Progenitor cell of endocrine pancreas (in vitro differentiated cells): Measurements from ENCODE around the gene CAMK4. TPM values are rescaled to one million over a fixed set of nuclear protein-coding genes. Genes with fewer than 3 reads are reported as not detected.

Experiments used
- DNase-seq: peaks from one replicate; pipeline ENCODE4 v3.0.0; 2021; ENCODE audit warnings: low spot score; ENCODE audit not compliant: unreplicated experiment
- H3K27ac Mint-ChIP-seq: 2 replicates; pipeline ENCODE4 v1.8.0; 2021; ENCODE audit warnings: mild to moderate bottlenecking, moderate library complexity, mixed read lengths
- H3K27me3 Mint-ChIP-seq: 2 replicates; pipeline ENCODE4 v1.8.0; 2021; ENCODE audit warnings: mixed read lengths
- H3K36me3 Mint-ChIP-seq: 2 replicates; pipeline ENCODE4 v1.8.0; 2022; ENCODE audit warnings: mixed read lengths; ENCODE audit not compliant: insufficient read depth
- H3K4me1 Mint-ChIP-seq: 2 replicates; pipeline ENCODE4 v1.8.0; 2021; ENCODE audit warnings: low read depth, mixed read lengths
- H3K4me3 Mint-ChIP-seq: 2 replicates; pipeline ENCODE4 v1.8.0; 2021; ENCODE audit warnings: low read depth, mild to moderate bottlenecking, moderate library complexity, mixed read lengths
- H3K9me3 Mint-ChIP-seq: 2 replicates; pipeline ENCODE4 v1.8.0; 2021; ENCODE audit warnings: low read depth, mixed read lengths
- total RNA-seq: library from RNA; stranded (reverse); gene quantifications from 2 replicates; pipeline ENCODE4 v1.2.1, GENCODE V29; 2021
- TF ChIP-seq, protein P1 (sequence below): fragments of 200-600 bp; sonication (generic); IDR thresholded peaks from one replicate; pipeline ENCODE4 v1.5.0; 2021; ENCODE audit warnings: antibody characterized with exemption, mild to moderate bottlenecking; ENCODE audit not compliant: unreplicated experiment

CAMK4 gene
- total RNA-seq, 1 donor from 2014 or later, result 2.3 TPM

GRCh38 chr5:111337688-111338087 is 113.5 kb downstream of the CAMK4 start:
- Mint-ChIP-seq H3K9me3 (no peaks in the 10 kb centered on the region), H3K4me1 (peaks cover 5% of the 10 kb centered on the region), H3K4me3 (no peak overlapping the region), H3K36me3 (no peaks in the 10 kb centered on the region), H3K27me3 (no peaks in the 10 kb centered on the region), H3K27ac (no peak overlapping the region)
- TF ChIP-seq, protein P1, sequence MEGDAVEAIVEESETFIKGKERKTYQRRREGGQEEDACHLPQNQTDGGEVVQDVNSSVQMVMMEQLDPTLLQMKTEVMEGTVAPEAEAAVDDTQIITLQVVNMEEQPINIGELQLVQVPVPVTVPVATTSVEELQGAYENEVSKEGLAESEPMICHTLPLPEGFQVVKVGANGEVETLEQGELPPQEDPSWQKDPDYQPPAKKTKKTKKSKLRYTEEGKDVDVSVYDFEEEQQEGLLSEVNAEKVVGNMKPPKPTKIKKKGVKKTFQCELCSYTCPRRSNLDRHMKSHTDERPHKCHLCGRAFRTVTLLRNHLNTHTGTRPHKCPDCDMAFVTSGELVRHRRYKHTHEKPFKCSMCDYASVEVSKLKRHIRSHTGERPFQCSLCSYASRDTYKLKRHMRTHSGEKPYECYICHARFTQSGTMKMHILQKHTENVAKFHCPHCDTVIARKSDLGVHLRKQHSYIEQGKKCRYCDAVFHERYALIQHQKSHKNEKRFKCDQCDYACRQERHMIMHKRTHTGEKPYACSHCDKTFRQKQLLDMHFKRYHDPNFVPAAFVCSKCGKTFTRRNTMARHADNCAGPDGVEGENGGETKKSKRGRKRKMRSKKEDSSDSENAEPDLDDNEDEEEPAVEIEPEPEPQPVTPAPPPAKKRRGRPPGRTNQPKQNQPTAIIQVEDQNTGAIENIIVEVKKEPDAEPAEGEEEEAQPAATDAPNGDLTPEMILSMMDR, result no peak
- no peak for DNase-seq

DNA sequence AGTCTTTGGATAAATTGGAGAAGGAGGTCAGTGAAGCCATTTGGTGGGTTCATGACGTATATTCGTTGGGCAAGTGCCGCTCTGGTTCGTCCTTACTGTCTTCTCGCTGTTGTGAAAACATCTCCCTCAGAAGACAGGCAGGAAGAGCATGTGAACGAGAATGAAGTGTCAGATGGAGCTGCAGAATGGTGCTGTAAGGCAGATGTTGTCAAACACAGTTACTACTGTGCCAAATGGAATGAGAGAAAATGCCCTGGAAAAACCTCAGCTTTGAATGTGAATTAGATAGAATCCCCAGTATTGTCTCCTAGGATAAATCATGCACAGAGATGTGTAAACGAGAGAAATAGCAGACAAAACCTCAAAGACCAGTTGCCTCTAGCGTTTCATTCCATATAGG is 121.5 kb downstream of the CAMK4 start:
- no peak overlapping the region for H3K27ac Mint-ChIP-seq
- no peak overlapping the region for H3K4me3 Mint-ChIP-seq
- no peaks in the 10 kb centered on the region for H3K9me3 Mint-ChIP-seq
- DNase-seq, result no peak
- peaks cover under 1% of the 10 kb centered on the region for H3K4me1 Mint-ChIP-seq
- H3K27me3 Mint-ChIP-seq, result no peaks in the 10 kb centered on the region
- TF ChIP-seq, protein P1, result no peak
- no peaks in the 10 kb centered on the region for H3K36me3 Mint-ChIP-seq

GRCh38 chr5:111347021-111347420 is 122.8 kb downstream of the CAMK4 start:
- H3K9me3 Mint-ChIP-seq, result no peaks in the 10 kb centered on the region

GRCh38 chr5:111348661-111349329 is 124.6 kb downstream of the CAMK4 start:
- no peaks in the 10 kb centered on the region for H3K9me3 Mint-ChIP-seq
- H3K27ac Mint-ChIP-seq, result no peak overlapping the region
- TF ChIP-seq, protein P1, result no peak
- no peaks in the 10 kb centered on the region for H3K36me3 Mint-ChIP-seq
- H3K27me3 Mint-ChIP-seq, result no peaks in the 10 kb centered on the region
- no peaks in the 10 kb centered on the region for H3K4me1 Mint-ChIP-seq
- no peak overlapping the region for H3K4me3 Mint-ChIP-seq
- DNase-seq, result no peak

More at GRCh38 chr5:111347021-111347420, 122.8 kb downstream of the CAMK4 start:
- no peaks in the 10 kb centered on the region for H3K36me3 Mint-ChIP-seq
- no peaks in the 10 kb centered on the region for H3K27me3 Mint-ChIP-seq
- TF ChIP-seq, protein P1, result no peak
- no peak overlapping the region for H3K4me3 Mint-ChIP-seq
- DNase-seq, result no peak
- H3K27ac Mint-ChIP-seq, result no peak overlapping the region
- H3K4me1 Mint-ChIP-seq, result no peaks in the 10 kb centered on the region

DNA sequence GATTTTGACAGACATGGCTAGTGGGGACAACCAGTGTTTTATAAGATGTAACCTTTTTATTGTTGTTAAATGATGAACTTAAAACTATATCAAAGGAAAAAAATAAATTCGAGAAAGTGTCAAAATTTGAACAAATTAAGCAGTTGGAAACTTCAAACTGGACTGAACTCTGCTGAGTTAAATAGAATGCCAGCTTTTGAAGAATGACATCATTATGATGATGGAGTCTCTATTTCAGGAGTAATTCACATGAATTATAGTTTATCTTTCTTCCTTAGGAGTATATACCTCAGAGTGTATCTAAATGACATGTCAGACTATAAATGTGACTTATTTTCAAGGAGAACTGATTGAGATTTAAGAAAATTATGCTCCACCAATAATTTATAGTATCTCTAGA is 125.2 kb downstream of the CAMK4 start:
- H3K4me1 Mint-ChIP-seq, result no peaks in the 10 kb centered on the region
- H3K9me3 Mint-ChIP-seq, result no peaks in the 10 kb centered on the region
- no peak overlapping the region for H3K27ac Mint-ChIP-seq
- no peak overlapping the region for H3K4me3 Mint-ChIP-seq
- H3K27me3 Mint-ChIP-seq, result no peaks in the 10 kb centered on the region
- DNase-seq, result no peak
- H3K36me3 Mint-ChIP-seq, result no peaks in the 10 kb centered on the region
- TF ChIP-seq, protein P1, result no peak
